ENCODE data around the gene ARL6.

DNA sequence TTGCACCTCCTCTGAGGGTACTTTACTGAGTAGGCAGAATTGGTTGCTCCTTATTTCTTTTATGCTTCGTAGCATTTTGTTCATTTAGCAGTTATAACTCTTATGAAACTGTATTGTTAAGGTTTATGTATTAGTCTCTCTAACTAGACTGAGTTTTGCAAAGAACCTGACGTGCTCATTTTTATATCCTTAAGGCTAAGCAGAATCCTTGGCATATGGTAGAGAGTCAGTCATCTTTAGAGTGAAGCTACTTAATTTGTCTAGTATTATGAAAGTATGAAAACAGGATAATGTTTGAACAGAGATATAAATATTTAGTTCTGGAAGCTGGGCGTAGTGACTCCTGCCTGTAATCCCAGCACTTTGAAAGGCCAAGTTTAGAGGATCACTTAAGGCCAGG is 77.4 kb downstream of the ARL6 start:
- TF ChIP-seq ZNF274 (IDR thresholded peaks at IDR 0.05; ENCODE audit: low read depth, low read length): no peak
- no peak for TF ChIP-seq YY1 (IDR thresholded peaks at IDR 0.05; ENCODE audit: insufficient read depth, insufficient read length)
